Kidney tubule cell (primary cell): ENCODE results near the gene RBAK.
A peak's percentile ranks its signal among the peaks of the same experiment; 100 is the strongest.
"Not testable (repeated sequence)": the region's sequence is repeated elsewhere in the genome, so short reads cannot be mapped to it uniquely, and the experiment has no call there.

ENCODE experiments used
- DNase-seq: peaks from one replicate; pipeline ENCODE4 v3.0.0-alpha.2; 2018; ENCODE audit warnings: low spot score

RBAK gene

GRCh38 chr7:5051731-5052130 lies 6.1 kb downstream of the RBAK start:
- DNase-seq: not testable (repeated sequence)

GRCh38 chr7:5053175-5053574 lies 7.5 kb downstream of the RBAK start:
- DNase-seq: no peak

- no peak for DNase-seq
These were observed 18.0 kb downstream of the RBAK start for GRCh38 chr7:5063698-5064097.

GRCh38 chr7:5064391-5065106 lies 18.9 kb downstream of the RBAK start:
- no peak for DNase-seq

- no peak for DNase-seq
These were observed 19.4 kb downstream of the RBAK start for GRCh38 chr7:5065107-5065407.

GRCh38 chr7:5068521-5068920 lies 22.9 kb downstream of the RBAK start:
- DNase-seq: no peak

- no peak for DNase-seq
These were observed 24.5 kb downstream of the RBAK start for GRCh38 chr7:5070206-5070605.

- DNase-seq: not testable (repeated sequence)
These were observed 29.5 kb downstream of the RBAK start for GRCh38 chr7:5075187-5075586.

GRCh38 chr7:5077740-5078139 lies 32.1 kb downstream of the RBAK start:
- peak; percentile 29 for DNase-seq

- DNase-seq: no peak
These were observed 37.1 kb downstream of the RBAK start for GRCh38 chr7:5082806-5083205.

GRCh38 chr7:5083311-5083711 lies 37.7 kb downstream of the RBAK start:
- DNase-seq: no peak

GRCh38 chr7:5086256-5086655 lies 40.6 kb downstream of the RBAK start:
- no peak for DNase-seq

GRCh38 chr7:5088228-5088833 lies 42.7 kb downstream of the RBAK start:
- peak; percentile 35 for DNase-seq

- no peak for DNase-seq
These were observed 43.2 kb downstream of the RBAK start for GRCh38 chr7:5088906-5089305.

GRCh38 chr7:5093948-5094347 lies 48.3 kb downstream of the RBAK start:
- no peak for DNase-seq

GRCh38 chr7:5094641-5095040 lies 49.0 kb downstream of the RBAK start:
- DNase-seq: no peak

GRCh38 chr7:5116359-5116758 lies 70.7 kb downstream of the RBAK start:
- no peak for DNase-seq

- DNase-seq: no peak
These were observed 71.7 kb downstream of the RBAK start for GRCh38 chr7:5117095-5117970.
